ENCODE measurements around the gene CHIC2.

DNA sequence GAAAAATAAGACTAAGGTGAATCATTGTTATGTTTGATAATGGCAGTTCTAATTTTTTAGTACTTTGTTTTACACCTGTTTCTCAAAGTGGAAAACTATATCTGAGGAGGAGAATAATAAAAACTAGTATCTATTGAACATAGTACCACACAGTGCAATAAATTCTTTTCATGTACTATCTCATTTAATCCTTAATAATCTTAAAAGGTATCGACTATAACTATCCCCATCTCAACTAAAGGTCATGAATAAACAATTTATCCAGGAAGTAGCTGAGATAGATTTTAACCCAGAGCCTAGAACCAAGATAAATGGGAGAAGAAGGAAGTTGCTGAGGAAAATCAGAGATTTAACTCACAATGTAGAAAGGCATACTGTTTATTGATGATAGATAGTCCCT, 2.5 kb downstream of the CHIC2 start:
- TF ChIP-seq, protein P1, sequence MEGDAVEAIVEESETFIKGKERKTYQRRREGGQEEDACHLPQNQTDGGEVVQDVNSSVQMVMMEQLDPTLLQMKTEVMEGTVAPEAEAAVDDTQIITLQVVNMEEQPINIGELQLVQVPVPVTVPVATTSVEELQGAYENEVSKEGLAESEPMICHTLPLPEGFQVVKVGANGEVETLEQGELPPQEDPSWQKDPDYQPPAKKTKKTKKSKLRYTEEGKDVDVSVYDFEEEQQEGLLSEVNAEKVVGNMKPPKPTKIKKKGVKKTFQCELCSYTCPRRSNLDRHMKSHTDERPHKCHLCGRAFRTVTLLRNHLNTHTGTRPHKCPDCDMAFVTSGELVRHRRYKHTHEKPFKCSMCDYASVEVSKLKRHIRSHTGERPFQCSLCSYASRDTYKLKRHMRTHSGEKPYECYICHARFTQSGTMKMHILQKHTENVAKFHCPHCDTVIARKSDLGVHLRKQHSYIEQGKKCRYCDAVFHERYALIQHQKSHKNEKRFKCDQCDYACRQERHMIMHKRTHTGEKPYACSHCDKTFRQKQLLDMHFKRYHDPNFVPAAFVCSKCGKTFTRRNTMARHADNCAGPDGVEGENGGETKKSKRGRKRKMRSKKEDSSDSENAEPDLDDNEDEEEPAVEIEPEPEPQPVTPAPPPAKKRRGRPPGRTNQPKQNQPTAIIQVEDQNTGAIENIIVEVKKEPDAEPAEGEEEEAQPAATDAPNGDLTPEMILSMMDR (IDR thresholded peaks at IDR 0.05) = no peak
- TF ChIP-seq POLR2A (IDR thresholded peaks at IDR 0.05) = no peak

Data from body of pancreas (tissue), 4 donors.